HG03135 (cell line): ENCODE results near the gene ZNF599.

Source experiments
- ATAC-seq: cut with Tn5 transposase; IDR thresholded peaks from one replicate; pipeline ENCODE4 v1.9.1; 2021; ENCODE audit warnings: mild to moderate bottlenecking, moderate library complexity; ENCODE audit not compliant: unreplicated experiment

The ZNF599 gene

GRCh38 chr19:34744896-34745690 is 27.9 kb downstream of the ZNF599 start:
- no peak for ATAC-seq

GRCh38 chr19:34734537-34735103 is 38.4 kb downstream of the ZNF599 start:
- ATAC-seq = no peak

GRCh38 chr19:34733746-34734536 is 39.1 kb downstream of the ZNF599 start, which contains the start of gene ZNF181:
Gene ZNF181 (plus strand): TSS chr19:34734243. CDS start chr19:34735038, 795 bp downstream.
- ATAC-seq = peak; percentile 72

GRCh38 chr19:34733266-34733745 is 39.7 kb downstream of the ZNF599 start:
- peak; percentile 26 for ATAC-seq

- ATAC-seq = no peak
Measured at GRCh38 chr19:34732612-34733211, 40.3 kb downstream of the ZNF599 start.

- ATAC-seq = no peak
Measured at GRCh38 chr19:34731964-34732363, 41.1 kb downstream of the ZNF599 start.

- ATAC-seq = no peak
Measured at GRCh38 chr19:34731019-34731829, 41.8 kb downstream of the ZNF599 start.

GRCh38 chr19:34725400-34725799 is 47.6 kb downstream of the ZNF599 start:
- no peak for ATAC-seq

- no peak for ATAC-seq
Measured at GRCh38 chr19:34722353-34722752, 50.7 kb downstream of the ZNF599 start.

- no peak for ATAC-seq
Measured at GRCh38 chr19:34715357-34715756, 57.7 kb downstream of the ZNF599 start.

GRCh38 chr19:34713262-34713637 is 59.8 kb downstream of the ZNF599 start:
- no peak for ATAC-seq

- no peak for ATAC-seq
Measured at GRCh38 chr19:34712395-34713261, 60.4 kb downstream of the ZNF599 start.

GRCh38 chr19:34711890-34712289 is 61.1 kb downstream of the ZNF599 start:
- no peak for ATAC-seq
